ENCODE measurements around the gene ZFP91. TPM values are rescaled to one million over a fixed set of nuclear protein-coding genes. Genes with fewer than 3 reads are reported as not detected.

The ZFP91 gene
- total RNA-seq, 1 experiment from 2014 or later, result 80.4 TPM

DNA sequence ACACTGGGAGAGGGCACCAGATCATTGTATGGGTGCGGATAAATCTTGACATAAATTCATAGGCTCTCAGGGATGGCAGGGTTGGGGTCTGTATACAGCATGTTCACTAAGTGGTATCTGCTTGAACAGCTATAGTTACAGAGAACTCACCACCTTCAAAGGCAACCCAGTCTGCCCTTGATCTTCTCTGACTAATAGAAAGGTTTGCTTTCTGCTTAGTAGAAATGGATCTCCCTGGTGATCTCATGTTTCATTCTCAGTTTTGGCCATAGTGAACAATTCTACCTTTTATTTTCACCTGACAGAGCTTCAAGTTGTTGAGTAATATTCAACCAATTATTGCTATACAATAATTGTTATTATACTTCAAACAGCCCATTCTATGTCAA is 76.0 kb downstream of the ZFP91 start:
- Histone ChIP-seq H3K27me3 (ENCODE audit: control insufficient read depth, insufficient read depth, low read length) (no peaks in the 10 kb centered on the region), H3K36me3 (ENCODE audit: control insufficient read depth, insufficient read depth, low read length) (no peaks in the 10 kb centered on the region), H3K4me1 (ENCODE audit: control insufficient read depth, insufficient read depth, low read length) (no peaks in the 10 kb centered on the region; the same call in 1 of the 2 replicates), H3K27ac (ENCODE audit: low read length) (no peak overlapping the region), H3K4me3 (ENCODE audit: low read depth in 2 of 2, low read length in 2 of 2) (no peak overlapping the region), H3K9me3 (ENCODE audit: control insufficient read depth, insufficient read depth, low read depth, low read length) (no peaks in the 10 kb centered on the region)
- intact Hi-C loops (cut with micrococcal nuclease; ENCODE audit: unreplicated experiment), result loop anchor here (1.0 to 10.0 kb wide), 3 partner anchors 133 to 500 kb away; no protein-coding TSS in a partner anchor
- ATAC-seq (no peak), DNase-seq (ENCODE audit: low read depth, low spot score) (no peak)
- no TSS peak for BruUV-seq (replicated peaks)
- TF ChIP-seq, protein P1, sequence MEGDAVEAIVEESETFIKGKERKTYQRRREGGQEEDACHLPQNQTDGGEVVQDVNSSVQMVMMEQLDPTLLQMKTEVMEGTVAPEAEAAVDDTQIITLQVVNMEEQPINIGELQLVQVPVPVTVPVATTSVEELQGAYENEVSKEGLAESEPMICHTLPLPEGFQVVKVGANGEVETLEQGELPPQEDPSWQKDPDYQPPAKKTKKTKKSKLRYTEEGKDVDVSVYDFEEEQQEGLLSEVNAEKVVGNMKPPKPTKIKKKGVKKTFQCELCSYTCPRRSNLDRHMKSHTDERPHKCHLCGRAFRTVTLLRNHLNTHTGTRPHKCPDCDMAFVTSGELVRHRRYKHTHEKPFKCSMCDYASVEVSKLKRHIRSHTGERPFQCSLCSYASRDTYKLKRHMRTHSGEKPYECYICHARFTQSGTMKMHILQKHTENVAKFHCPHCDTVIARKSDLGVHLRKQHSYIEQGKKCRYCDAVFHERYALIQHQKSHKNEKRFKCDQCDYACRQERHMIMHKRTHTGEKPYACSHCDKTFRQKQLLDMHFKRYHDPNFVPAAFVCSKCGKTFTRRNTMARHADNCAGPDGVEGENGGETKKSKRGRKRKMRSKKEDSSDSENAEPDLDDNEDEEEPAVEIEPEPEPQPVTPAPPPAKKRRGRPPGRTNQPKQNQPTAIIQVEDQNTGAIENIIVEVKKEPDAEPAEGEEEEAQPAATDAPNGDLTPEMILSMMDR (IDR thresholded peaks at IDR 0.05), result no peak
- TF ChIP-seq POLR2AphosphoS5 (IDR thresholded peaks at IDR 0.05; ENCODE audit: low read depth, low read length) (no peak), REST (IDR thresholded peaks at IDR 0.05; ENCODE audit: insufficient read depth in 1 of 2, low read depth in 2 of 2, low read length in 1 of 2) (no peak), SIN3A (IDR thresholded peaks at IDR 0.05; ENCODE audit: borderline replicate concordance, insufficient read depth, low read depth, low read length) (no peak), TCF7L2 (IDR thresholded peaks at IDR 0.05; ENCODE audit: low read depth, low read length) (no peak)
- CTCF ChIA-PET, result no interaction called here
- POLR2A ChIA-PET, result no interaction called here
- in situ Hi-C loops (cut with HindIII; ENCODE audit: low pct_unique_long_range_greater_than_20kb, low sequenced_read_pairs), result no loop called here

GRCh38 chr11:58656348-58656747 is 77.5 kb downstream of the ZFP91 start:
- TF ChIP-seq TCF7L2 (IDR thresholded peaks at IDR 0.05; ENCODE audit: low read depth, low read length), result no peak
- TF ChIP-seq, protein P1 (IDR thresholded peaks at IDR 0.05), result no peak
- no peak for TF ChIP-seq POLR2AphosphoS5 (IDR thresholded peaks at IDR 0.05; ENCODE audit: low read depth, low read length)
- TF ChIP-seq REST (IDR thresholded peaks at IDR 0.05; ENCODE audit: insufficient read depth in 1 of 2, low read depth in 2 of 2, low read length in 1 of 2), result no peak
- TF ChIP-seq SIN3A (IDR thresholded peaks at IDR 0.05; ENCODE audit: borderline replicate concordance, insufficient read depth, low read depth, low read length), result no peak
- DNase-seq (ENCODE audit: low read depth, low spot score), result no peak
- CTCF ChIA-PET, result no interaction called here
- no peaks in the 10 kb centered on the region for H3K27me3 ChIP-seq (ENCODE audit: control insufficient read depth, insufficient read depth, low read length)
- no peak for ATAC-seq
- H3K9me3 ChIP-seq (ENCODE audit: control insufficient read depth, insufficient read depth, low read depth, low read length), result no peaks in the 10 kb centered on the region
- intact Hi-C loops (cut with micrococcal nuclease; ENCODE audit: unreplicated experiment) (loop anchor here (10.0 kb wide), 2 partner anchors 408 to 498 kb away; no protein-coding TSS in a partner anchor), in situ Hi-C loops (cut with HindIII; ENCODE audit: low pct_unique_long_range_greater_than_20kb, low sequenced_read_pairs) (no loop called here)
- BruUV-seq (replicated peaks), result no TSS peak
- H3K4me3 ChIP-seq (ENCODE audit: low read depth in 2 of 2, low read length in 2 of 2), result no peak overlapping the region
- no peaks in the 10 kb centered on the region; the same call in 1 of the 2 replicates for H3K4me1 ChIP-seq (ENCODE audit: control insufficient read depth, insufficient read depth, low read length)
- H3K36me3 ChIP-seq (ENCODE audit: control insufficient read depth, insufficient read depth, low read length), result no peaks in the 10 kb centered on the region
- no peak overlapping the region for H3K27ac ChIP-seq (ENCODE audit: low read length)
- POLR2A ChIA-PET, result no interaction called here

Data from Panc1 (cell line).